Stimulated activated naive CD8-positive, alpha-beta T cell treated with anti-CD3 and anti-CD28 coated beads, Interleukin-15, Interleukin-2, amounts not matched to agents 100 U/mL and 50 U/mL, for 24 hours (primary cell): Measurements from ENCODE around the gene PFDN4.
A peak's percentile ranks its signal among the peaks of the same experiment; 100 is the strongest.

ENCODE experiments used
- ATAC-seq: fragments of 150-1000 bp; cut with Tn5 transposase; one replicate; pipeline ENCODE4 v1.10.0; 2021
- DNase-seq: peaks from one replicate; pipeline ENCODE4 v3.0.0; 2021

The PFDN4 gene

DNA sequence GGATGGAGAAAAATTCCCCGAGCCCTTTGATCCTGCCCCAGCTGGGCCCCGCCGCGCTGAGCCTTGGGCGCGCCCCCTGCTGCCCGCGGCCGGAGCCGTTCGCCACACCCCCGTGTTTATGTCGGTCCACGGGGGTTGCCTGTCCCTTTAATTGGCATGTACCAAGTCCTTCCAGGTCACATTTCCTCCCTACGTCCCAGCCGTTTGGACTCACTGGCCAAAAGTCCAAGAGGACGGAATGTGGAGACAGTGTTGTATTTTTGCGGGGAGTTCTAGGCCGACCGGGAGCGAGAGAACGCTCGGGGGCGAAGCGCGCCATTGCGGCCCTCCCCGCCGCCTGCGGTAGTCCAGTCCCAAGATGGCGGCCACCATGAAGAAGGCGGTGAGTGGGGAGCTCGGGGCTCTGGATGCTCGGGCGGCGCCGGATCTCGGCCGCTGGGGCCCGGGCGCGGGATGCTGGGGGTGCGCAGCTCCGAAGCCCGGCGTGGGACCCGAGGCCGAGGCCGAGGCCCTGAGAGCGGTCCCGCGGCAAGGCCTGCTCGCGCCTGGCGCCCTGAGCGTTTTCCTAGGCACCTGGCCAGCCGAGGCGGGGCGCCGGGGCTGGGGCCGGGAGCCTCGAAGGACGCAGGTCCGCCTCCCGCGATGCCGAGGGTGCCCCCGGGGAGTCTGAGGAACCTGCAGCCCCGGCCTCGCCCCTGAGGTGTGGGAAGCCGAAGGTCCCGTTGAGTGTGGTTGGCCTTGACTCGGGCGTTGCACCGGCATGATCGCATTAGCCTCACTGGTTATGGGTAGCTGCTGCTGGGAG, at the start of gene PFDN4:
TSS of gene PFDN4 (plus strand) at position 345 of the 805 bp plus-strand sequence. CDS start at position 359, 14 bp downstream.
- peak; percentile 91 for ATAC-seq
- peak; percentile 87 for DNase-seq

- DNase-seq = no peak
- no peak for ATAC-seq
Measured at GRCh38 chr20:54158226-54158625, 49.7 kb upstream of the PFDN4 start.

GRCh38 chr20:54158856-54159418, 49.0 kb upstream of the PFDN4 start:
- DNase-seq = no peak
- ATAC-seq = no peak

- DNase-seq (no peak), ATAC-seq (no peak)
Measured at GRCh38 chr20:54160065-54161007, 47.6 kb upstream of the PFDN4 start.

DNA sequence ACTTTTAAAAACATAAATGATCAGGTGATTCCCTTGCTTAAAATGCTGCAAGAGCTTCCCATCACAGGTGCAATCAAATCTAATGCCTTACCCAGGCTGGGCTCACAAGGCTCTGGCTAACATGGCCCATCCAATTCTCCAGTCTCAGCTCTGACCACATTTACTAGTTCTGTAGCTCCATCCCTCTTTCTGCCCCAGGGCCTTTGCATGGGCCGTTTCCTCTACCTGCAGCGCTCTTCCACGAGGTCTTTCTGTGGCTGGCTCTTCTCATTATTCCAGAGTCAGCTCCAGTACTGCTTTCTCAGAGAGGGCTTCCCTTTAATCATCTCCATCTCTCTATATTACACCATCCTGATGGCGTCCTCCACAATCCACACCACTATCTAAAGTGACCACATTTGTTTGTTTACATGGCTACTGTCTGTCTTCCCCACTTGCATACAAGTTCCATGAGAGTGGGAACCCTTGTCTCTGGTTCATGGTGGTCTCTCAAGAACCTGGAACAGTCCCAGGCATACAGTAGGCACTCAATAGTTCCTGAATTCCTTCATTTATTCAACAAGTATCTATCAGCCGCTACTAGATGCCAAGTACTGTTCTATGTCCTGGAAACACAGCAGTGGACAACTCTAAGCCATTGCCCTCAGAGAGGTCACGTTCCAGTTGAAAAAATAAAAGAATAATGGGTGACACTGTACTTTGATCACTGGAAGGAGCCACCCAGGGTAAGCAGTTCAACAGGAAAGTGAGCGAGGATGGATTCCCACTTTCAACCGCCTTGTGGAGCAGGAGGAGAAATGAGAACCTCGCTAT, 46.7 kb upstream of the PFDN4 start:
- ATAC-seq (no peak), DNase-seq (no peak)

- DNase-seq = no peak
- no peak for ATAC-seq
Measured at GRCh38 chr20:54161821-54162149, 46.1 kb upstream of the PFDN4 start.

DNA sequence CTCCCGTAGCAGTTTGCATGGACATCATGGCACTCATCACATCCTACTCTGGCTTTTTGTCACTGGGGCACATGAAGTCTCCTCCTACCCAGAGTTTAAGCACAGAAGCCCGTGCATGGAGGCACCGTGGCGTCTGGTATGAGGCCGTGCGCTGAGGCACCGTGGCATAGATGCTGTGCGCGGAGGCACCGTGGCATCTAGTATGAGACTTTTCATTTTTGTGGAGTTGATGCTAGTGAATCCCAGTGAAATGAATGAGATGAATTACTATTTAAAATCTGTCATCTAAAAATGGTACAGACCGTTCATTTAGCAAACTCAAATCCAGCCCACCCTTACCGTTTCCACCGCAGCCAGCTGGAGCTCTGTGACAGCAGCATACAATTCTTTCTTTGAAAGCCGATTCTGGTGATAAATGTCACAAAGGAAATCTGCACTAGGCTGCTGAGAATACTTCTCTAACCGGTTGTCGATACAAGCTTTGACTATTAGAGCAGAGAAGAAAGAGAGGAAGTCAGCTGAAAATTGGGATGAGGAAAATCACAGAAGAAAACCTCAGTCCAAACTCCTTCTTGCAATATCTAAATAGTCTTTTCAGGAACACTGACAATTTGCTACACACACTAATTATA, 45.4 kb upstream of the PFDN4 start:
- DNase-seq (no peak), ATAC-seq (no peak)

GRCh38 chr20:54163402-54163801, 44.5 kb upstream of the PFDN4 start:
- no peak for DNase-seq
- ATAC-seq = no peak

DNA sequence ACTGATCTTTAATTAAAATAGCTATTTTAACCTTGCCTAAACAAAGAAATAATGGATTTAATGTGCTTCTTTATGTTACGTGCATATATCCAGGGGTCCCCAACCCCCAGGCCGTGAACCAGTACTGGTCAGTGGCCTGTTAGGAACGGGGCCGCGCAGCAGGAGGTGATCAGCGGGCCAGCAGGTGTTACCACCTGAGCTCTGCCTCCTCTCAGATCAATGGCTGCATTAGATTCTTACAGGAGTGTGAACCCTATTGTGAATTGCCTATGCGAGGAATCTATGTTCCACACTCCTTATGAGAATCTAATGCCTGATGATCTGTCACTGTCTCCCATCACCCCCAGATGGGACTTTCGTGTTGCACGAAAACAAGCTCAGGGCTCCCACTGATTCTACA, 42.9 kb upstream of the PFDN4 start:
- ATAC-seq = no peak
- no peak for DNase-seq

- DNase-seq (no peak), ATAC-seq (no peak)
Measured at GRCh38 chr20:54165803-54166202, 42.1 kb upstream of the PFDN4 start.

DNA sequence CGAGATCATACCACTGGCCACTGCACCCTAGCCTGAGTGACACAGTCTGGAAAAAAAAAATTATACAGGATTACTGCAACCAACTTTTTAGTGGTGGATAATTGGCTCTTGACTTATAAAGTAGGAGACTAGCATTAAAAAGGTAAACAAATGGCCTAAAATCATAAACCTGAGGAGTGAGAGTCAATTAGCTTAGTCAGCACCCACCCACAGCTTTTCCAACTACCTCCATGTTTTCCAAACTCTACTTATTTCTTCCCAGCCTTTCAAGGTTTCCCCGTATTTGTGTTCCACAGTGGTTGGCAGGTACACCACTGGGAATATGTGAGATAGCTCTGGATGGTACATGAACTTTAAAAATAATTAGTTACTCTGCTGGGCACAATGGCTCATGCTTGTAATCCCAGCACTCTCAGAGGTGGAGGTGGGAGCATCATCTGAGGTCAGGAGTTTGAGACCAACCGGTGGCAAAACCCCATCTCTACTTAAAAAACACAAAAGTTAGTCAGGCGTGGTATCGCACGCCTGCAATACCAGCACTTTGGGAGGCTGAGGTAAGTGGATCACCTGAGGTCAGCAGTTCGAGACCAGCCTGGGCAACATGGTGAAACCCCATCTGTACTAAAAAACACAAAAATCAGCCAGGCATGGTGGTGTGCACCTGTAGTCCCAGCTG, 40.8 kb upstream of the PFDN4 start:
- DNase-seq (no peak), ATAC-seq (no peak)

- DNase-seq (no peak), ATAC-seq (peak; percentile 6)
Measured at GRCh38 chr20:54167909-54168872, 39.7 kb upstream of the PFDN4 start.

DNA sequence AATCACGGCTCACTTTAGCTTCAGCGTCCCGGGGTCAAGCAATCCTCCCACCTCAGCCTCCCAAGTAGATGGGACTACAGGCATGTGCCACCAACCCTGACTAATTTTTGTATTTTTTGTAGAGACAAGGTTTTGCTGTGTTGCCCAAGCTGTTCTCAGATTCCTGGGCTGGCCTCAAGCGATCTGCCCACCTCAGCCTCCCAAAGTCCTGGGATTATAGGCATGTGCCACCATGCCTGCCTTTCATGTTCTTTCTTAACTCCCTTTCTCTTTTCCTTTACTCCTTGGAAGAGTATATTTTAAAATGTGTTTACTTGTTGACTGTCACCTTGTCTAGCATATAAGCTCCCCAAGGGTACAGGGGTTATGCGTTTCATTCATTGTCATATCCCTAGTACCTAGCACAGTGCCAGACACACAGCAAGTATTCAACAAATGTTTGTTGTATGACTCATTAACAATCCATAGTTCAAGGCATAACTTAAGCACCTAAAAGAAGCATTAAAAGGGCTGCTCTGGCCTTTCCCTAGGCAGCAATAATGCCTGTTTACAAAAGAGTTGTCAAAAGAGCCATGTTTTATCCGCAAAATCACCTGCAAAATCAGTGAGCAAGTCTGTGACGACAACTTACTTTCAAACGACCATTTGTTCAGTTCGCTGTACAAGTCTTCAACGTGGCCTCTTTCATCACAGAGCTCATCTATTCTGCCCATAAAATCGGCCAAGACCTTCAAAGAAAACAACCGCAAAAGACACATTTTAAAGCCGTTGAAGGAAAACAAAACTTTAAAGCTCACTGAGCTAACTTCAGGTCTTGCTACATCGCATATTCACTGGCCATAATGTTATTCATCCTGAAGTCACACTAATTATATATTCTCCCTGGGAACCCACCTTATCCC, 38.7 kb upstream of the PFDN4 start:
- ATAC-seq (no peak), DNase-seq (no peak)

DNA sequence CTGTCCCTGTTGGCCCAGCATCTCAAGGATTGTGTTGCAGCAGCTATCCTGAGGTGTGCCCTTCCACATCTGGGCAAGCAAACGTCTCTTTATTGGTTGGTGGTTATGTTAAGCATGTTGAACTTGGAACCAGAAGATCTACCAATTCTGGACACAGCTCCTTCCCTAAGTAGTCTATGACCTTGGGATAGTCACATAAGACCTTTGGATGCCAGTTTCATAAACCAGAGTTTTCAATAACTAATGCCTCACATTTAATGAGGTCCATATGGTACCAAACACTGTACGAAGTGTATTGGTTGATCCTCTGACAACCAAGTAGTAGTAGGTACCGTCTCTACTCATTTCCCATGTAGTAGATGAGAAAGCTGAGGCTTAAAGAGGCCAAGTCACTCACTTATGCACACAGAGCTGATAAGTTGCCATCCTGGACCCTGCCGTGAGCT, 37.8 kb upstream of the PFDN4 start:
- no peak for DNase-seq
- no peak for ATAC-seq

- DNase-seq (no peak), ATAC-seq (no peak)
Measured at GRCh38 chr20:54170963-54171362, 36.9 kb upstream of the PFDN4 start.

DNA sequence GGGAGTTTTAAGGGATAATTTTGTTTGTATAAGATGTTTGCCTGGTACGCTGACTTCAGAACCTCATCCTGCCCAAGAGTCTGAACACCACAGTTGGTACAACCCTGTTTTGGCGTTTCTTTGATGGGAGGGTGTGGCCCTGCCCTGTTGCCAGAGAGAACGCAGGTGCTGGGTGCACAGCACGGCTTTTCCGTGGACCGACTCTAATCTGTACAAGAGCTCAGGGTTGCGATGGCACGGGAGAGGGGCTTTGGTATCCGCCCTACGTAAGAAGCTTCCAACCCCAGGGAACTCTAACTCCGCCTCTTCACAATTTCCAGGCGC, 35.4 kb upstream of the PFDN4 start:
- ATAC-seq (no peak), DNase-seq (no peak)

DNA sequence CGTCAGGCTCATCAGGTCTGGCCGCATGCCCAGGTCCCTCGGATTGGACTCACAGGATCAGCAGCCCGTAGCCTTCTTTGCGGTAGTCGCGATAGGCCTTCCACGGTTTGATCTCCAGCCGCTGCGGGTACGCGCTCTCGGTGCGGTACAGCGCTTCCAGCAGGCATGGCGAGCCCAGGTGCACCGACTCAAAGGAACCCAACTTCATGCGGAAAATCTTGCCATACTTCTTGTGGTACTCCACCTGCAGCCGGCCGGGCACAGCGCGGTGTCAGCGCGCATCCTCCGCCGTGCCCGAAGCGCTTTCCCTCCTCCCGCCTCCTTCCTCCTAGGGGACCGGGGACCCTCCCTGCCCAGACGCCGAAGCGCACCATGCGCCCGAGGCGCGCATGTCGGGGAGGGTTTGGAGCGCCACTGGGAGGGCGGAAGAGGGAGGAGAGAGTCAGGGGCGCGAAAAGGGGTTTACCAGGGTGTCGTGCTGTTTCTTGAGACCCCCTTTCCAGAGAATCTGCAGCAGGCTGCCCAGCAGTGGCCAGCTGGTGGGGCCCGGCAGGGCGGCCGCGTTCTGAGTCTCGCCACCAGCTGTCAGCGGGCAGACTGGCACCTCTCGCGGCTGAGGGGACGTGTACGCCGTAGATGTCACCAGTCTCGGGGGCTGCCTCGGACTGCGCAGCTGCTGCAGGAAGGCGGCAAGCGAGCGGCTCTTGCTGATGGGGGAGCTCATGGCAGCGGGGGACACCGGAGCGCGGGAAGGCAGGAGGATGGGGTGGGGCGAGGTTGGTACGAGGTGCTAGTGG, 34.8 kb upstream of the PFDN4 start:
- ATAC-seq (no peak), DNase-seq (peak; percentile 10)
